Activated T-helper 17 cell treated with anti-CD3 and anti-CD28 coated beads, Interleukin-2, amount 50 U/mL, for 72 hours (primary cell): ENCODE data around the gene ENOSF1. TPM values are rescaled to one million over a fixed set of nuclear protein-coding genes. Genes with fewer than 3 reads are reported as not detected.

Experiments used
- ATAC-seq: fragments of 150-1000 bp; cut with Tn5 transposase; replicated peaks from 2 replicates; pipeline ENCODE4 v1.10.0; 2021; ENCODE audit warnings: mild to moderate bottlenecking, moderate library complexity
- H3K27ac Mint-ChIP-seq: one replicate; pipeline ENCODE4 v1.8.0; 2022; ENCODE audit warnings: mixed read lengths
- H3K27me3 Mint-ChIP-seq: one replicate; pipeline ENCODE4 v1.8.0; 2022; ENCODE audit warnings: mixed read lengths
- H3K36me3 Mint-ChIP-seq: one replicate; pipeline ENCODE4 v1.8.0; 2022; ENCODE audit warnings: low read depth, mild to moderate bottlenecking, mixed read lengths
- H3K4me1 Mint-ChIP-seq: one replicate; pipeline ENCODE4 v1.8.0; 2022; ENCODE audit warnings: mixed read lengths
- H3K4me3 Mint-ChIP-seq: one replicate; pipeline ENCODE4 v1.8.0; 2022; ENCODE audit warnings: mild to moderate bottlenecking, mixed read lengths
- H3K9me3 Mint-ChIP-seq: one replicate; pipeline ENCODE4 v1.8.0; 2022; ENCODE audit warnings: mixed read lengths
- total RNA-seq, 2 donors: library from RNA; stranded (reverse); gene quantifications; one replicate each; pipeline ENCODE4 v1.2.3, GENCODE V29; 2022

ENOSF1 gene
- total RNA-seq, 2 donors from 2014 or later: 61.6 to 89.8 TPM

DNA sequence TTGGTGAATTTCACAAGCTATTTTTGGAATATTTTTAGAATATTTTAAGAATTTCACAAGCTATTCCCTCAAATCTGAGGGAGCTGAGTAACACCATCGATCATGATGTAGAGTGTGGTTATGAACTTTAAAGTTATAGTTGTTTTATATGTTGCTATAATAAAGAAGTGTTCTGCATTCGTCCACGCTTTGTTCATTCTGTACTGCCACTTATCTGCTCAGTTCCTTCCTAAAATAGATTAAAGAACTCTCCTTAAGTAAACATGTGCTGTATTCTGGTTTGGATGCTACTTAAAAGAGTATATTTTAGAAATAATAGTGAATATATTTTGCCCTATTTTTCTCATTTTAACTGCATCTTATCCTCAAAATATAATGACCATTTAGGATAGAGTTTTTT is 39.1 kb downstream of the ENOSF1 start:
- Mint-ChIP-seq H3K27me3 (no peaks in the 10 kb centered on the region), H3K4me1 (peaks cover 5% of the 10 kb centered on the region), H3K27ac (no peak overlapping the region), H3K4me3 (no peak overlapping the region), H3K36me3 (peaks cover 99% of the 10 kb centered on the region), H3K9me3 (no peaks in the 10 kb centered on the region)
- no peak for ATAC-seq

DNA sequence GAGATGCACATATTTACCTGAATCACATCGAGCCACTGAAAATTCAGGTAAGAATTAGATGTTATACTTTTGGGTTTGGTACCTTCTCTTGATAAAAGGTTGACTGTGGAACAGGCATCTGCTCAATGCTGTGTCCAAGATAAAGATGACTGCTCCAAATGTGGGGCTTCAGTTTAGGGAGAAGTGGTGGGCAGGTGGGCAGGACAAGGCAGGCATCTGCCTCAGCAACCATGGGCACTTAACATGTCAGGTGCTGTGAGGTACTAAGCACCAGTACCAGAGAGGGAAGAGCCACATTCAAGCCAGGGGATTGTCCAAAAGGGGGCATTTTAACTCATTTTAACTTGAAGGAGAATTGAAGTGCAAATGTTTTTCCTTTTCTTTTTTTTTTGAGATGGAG is 41.0 kb downstream of the ENOSF1 start:
- H3K36me3 Mint-ChIP-seq: peaks cover 94% of the 10 kb centered on the region

DNA sequence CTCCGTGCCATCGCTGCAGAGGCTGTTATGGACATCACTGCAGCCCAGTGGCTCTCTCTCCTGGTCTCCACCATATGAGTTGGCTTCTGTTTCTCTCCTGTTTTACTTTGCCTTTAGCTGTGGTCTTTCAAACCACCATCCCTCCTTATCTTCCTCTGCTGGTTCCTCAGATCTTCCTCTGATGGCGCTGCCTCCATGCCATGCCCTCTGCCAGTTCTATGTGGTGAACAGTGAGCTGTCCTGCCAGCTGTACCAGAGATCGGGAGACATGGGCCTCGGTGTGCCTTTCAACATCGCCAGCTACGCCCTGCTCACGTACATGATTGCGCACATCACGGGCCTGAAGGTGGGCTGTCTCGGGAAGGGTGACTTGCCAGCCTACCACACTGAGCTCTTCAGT is 41.9 kb downstream of the ENOSF1 start:
- H3K27ac Mint-ChIP-seq: no peak overlapping the region
- ATAC-seq: no peak
- peaks cover 91% of the 10 kb centered on the region for H3K36me3 Mint-ChIP-seq
- no peaks in the 10 kb centered on the region for H3K4me1 Mint-ChIP-seq
- H3K27me3 Mint-ChIP-seq: no peaks in the 10 kb centered on the region
- no peak overlapping the region for H3K4me3 Mint-ChIP-seq
- H3K9me3 Mint-ChIP-seq: no peaks in the 10 kb centered on the region

More for the DNA sequence above, 41.0 kb downstream of the ENOSF1 start:
- no peaks in the 10 kb centered on the region for H3K27me3 Mint-ChIP-seq
- H3K4me1 Mint-ChIP-seq: no peaks in the 10 kb centered on the region
- peak overlapping the region; percentile 38 for H3K27ac Mint-ChIP-seq
- no peak overlapping the region for H3K4me3 Mint-ChIP-seq
- ATAC-seq: no peak
- H3K9me3 Mint-ChIP-seq: no peaks in the 10 kb centered on the region

GRCh38 chr18:669077-669476 is 43.4 kb downstream of the ENOSF1 start:
- Mint-ChIP-seq H3K4me1 (no peaks in the 10 kb centered on the region), H3K27ac (no peak overlapping the region), H3K4me3 (no peak overlapping the region), H3K9me3 (no peaks in the 10 kb centered on the region), H3K36me3 (peaks cover 78% of the 10 kb centered on the region), H3K27me3 (no peaks in the 10 kb centered on the region)
- no peak for ATAC-seq

DNA sequence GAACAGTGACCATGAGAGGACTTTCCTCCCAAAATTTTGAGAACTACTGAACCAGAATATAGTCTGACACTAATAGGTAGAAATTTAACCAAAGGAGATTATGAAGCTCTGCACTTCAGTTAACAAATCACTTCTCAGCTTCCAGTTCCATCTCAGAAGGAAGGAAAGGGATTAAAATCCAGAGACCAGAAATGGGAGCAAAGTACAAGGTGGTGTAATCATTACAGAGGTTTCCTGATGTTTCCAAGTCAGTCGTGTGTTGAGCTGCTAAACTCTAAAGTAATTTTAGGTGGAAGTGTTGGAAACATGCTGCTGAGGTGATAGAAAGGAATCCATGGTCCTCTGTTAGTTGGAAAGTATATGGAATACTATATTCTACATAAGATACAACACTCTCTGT is 44.2 kb downstream of the ENOSF1 start:
- H3K4me3 Mint-ChIP-seq: no peak overlapping the region
- H3K4me1 Mint-ChIP-seq: no peaks in the 10 kb centered on the region
- no peak for ATAC-seq
- no peak overlapping the region for H3K27ac Mint-ChIP-seq
- no peaks in the 10 kb centered on the region for H3K9me3 Mint-ChIP-seq
- no peaks in the 10 kb centered on the region for H3K27me3 Mint-ChIP-seq
- peaks cover 70% of the 10 kb centered on the region for H3K36me3 Mint-ChIP-seq

- Mint-ChIP-seq H3K4me3 (no peak overlapping the region), H3K36me3 (peaks cover 62% of the 10 kb centered on the region), H3K27me3 (no peaks in the 10 kb centered on the region), H3K4me1 (no peaks in the 10 kb centered on the region), H3K9me3 (no peaks in the 10 kb centered on the region), H3K27ac (no peak overlapping the region)
- ATAC-seq: no peak
Observed at GRCh38 chr18:666628-667027, 45.8 kb downstream of the ENOSF1 start.

DNA sequence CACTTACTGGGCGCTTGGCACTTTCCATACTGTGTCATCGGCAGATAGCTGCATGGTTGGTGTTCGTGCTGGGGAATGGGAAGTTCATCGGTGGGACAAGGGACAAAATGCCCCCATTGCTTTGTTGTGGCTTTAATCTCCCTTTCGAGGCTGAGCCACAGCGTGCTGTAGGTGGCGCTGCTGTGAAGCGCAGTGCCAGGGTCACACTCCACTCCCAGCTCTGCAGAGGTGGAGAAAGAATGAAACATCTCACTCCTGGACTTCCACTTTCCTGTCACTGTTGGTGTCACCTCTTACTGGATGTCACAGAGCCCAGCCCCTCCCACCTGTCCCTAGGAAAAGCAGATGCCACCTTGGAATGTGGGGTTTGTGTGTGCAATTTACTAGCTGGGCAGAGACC is 46.3 kb downstream of the ENOSF1 start:
- H3K4me1 Mint-ChIP-seq: peaks cover 4% of the 10 kb centered on the region
- no peaks in the 10 kb centered on the region for H3K27me3 Mint-ChIP-seq
- peaks cover 4% of the 10 kb centered on the region for H3K9me3 Mint-ChIP-seq
- H3K4me3 Mint-ChIP-seq: no peak overlapping the region
- H3K36me3 Mint-ChIP-seq: peaks cover 62% of the 10 kb centered on the region
- H3K27ac Mint-ChIP-seq: no peak overlapping the region
- peak; percentile 34 for ATAC-seq

DNA sequence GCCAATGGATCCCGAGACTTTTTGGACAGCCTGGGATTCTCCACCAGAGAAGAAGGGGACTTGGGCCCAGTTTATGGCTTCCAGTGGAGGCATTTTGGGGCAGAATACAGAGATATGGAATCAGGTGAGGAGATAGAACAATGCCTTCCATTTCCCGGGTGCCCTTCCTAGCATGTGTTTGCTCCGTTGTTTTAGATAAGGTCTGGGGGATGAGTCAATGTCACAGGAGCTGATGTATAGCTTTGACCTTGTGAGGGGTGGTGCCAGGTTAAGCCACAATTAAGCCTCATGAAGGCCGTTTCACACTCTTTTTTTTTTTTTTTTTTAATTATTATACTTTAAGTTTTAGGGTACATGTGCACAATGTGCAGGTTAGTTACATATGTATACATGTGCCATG is 50.2 kb downstream of the ENOSF1 start:
- H3K27me3 Mint-ChIP-seq: no peaks in the 10 kb centered on the region
- no peak overlapping the region for H3K27ac Mint-ChIP-seq
- H3K4me3 Mint-ChIP-seq: no peak overlapping the region
- ATAC-seq: no peak
- peaks cover 5% of the 10 kb centered on the region for H3K9me3 Mint-ChIP-seq
- peaks cover 5% of the 10 kb centered on the region for H3K4me1 Mint-ChIP-seq
- H3K36me3 Mint-ChIP-seq: peaks cover 56% of the 10 kb centered on the region

DNA sequence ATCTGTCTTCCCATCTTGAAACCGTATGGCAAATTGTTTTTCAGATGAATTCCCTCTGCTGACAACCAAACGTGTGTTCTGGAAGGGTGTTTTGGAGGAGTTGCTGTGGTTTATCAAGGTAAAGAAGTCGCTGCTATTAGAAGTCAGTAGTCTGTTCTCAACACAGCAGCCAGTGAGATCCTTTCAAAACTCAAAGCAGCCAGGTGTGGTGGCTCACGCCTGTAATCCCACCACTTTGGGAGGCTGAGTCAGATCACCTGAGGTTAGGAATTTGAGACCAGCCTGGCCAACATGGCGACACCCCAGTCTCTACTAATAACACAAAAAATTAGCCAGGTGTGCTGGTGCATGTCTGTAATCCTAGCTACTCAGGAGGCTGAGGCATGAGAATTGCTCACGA is 52.8 kb downstream of the ENOSF1 start:
- H3K4me1 Mint-ChIP-seq: peaks cover 5% of the 10 kb centered on the region
- peaks cover 44% of the 10 kb centered on the region for H3K36me3 Mint-ChIP-seq
- peaks cover 10% of the 10 kb centered on the region for H3K27me3 Mint-ChIP-seq
- peak overlapping the region; percentile 86 for H3K4me3 Mint-ChIP-seq
- H3K9me3 Mint-ChIP-seq: peaks cover 5% of the 10 kb centered on the region
- H3K27ac Mint-ChIP-seq: peak overlapping the region; percentile 79
- ATAC-seq: no peak

DNA sequence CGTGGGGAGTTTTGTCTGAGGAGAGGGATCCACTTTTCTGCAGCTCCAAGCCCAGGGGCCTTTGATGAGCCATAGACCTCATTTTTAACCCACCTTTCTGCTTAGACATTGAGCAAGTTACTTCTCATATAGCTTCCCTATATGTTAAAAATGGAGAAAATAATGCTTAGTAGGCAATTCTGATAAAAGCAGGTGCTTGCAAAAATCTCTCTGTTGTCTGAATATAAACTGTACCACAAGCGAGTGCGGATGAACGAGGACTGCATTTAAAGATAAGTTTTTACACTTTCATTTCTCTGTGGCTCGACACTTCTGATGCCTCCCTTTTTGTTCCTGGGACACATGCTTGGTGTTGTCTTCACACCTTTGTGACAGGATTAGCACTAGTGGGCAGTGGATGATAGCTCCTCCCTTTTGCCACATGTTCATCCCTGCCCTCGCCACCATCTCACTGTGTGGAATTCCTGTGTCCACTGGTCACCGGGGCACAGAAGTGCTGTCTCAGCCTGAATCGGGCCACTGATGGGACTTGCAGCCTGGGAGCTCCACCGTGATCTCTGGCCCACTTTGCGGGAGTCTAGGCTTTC is 53.4 kb downstream of the ENOSF1 start:
- peaks cover 5% of the 10 kb centered on the region for H3K4me1 Mint-ChIP-seq
- peak overlapping the region; percentile 79 for H3K27ac Mint-ChIP-seq
- H3K4me3 Mint-ChIP-seq: peak overlapping the region; percentile 86
- no peak for ATAC-seq
- peaks cover 11% of the 10 kb centered on the region for H3K27me3 Mint-ChIP-seq
- H3K36me3 Mint-ChIP-seq: peaks cover 44% of the 10 kb centered on the region
- peaks cover 5% of the 10 kb centered on the region for H3K9me3 Mint-ChIP-seq

GRCh38 chr18:658001-658946 is 54.2 kb downstream of the ENOSF1 start:
- H3K4me1 Mint-ChIP-seq: peaks cover 5% of the 10 kb centered on the region
- peak overlapping the region; percentile 86 for H3K4me3 Mint-ChIP-seq
- H3K27ac Mint-ChIP-seq: peak overlapping the region; percentile 79
- H3K27me3 Mint-ChIP-seq: peaks cover 16% of the 10 kb centered on the region
- ATAC-seq: peak; percentile 78
- H3K9me3 Mint-ChIP-seq: peaks cover 5% of the 10 kb centered on the region
- peaks cover 44% of the 10 kb centered on the region for H3K36me3 Mint-ChIP-seq

DNA sequence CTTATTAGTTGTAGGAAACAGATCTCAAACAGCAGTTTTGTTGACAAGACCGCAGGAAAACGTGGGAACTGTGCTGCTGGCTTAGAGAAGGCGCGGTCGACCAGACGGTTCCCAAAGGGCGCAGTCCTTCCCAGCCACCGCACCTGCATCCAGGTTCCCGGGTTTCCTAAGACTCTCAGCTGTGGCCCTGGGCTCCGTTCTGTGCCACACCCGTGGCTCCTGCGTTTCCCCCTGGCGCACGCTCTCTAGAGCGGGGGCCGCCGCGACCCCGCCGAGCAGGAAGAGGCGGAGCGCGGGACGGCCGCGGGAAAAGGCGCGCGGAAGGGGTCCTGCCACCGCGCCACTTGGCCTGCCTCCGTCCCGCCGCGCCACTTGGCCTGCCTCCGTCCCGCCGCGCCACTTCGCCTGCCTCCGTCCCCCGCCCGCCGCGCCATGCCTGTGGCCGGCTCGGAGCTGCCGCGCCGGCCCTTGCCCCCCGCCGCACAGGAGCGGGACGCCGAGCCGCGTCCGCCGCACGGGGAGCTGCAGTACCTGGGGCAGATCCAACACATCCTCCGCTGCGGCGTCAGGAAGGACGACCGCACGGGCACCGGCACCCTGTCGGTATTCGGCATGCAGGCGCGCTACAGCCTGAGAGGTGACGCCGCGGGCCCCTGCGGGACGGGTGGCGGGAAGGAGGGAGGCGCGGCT is 55.0 kb downstream of the ENOSF1 start, which contains the start of gene TYMS:
Gene TYMS (plus strand): TSS at position 343 of the 690 bp plus-strand sequence. CDS start 90 bp downstream, at position 433.
- peaks cover 44% of the 10 kb centered on the region for H3K36me3 Mint-ChIP-seq
- peaks cover 5% of the 10 kb centered on the region for H3K9me3 Mint-ChIP-seq
- ATAC-seq: peak; percentile 55
- H3K27me3 Mint-ChIP-seq: peaks cover 16% of the 10 kb centered on the region
- peak within 1 kb of the TSS; percentile 86 for H3K4me3 Mint-ChIP-seq
- H3K4me1 Mint-ChIP-seq: peaks cover 5% of the 10 kb centered on the region
- H3K27ac Mint-ChIP-seq: peak within 1 kb of the TSS; percentile 79

GRCh38 chr18:655445-655844 is 57.0 kb downstream of the ENOSF1 start:
- Mint-ChIP-seq H3K27ac (no peak overlapping the region), H3K36me3 (peaks cover 25% of the 10 kb centered on the region), H3K9me3 (no peaks in the 10 kb centered on the region), H3K4me1 (peaks cover 2% of the 10 kb centered on the region), H3K4me3 (peak overlapping the region; percentile 86), H3K27me3 (peaks cover 16% of the 10 kb centered on the region)
- ATAC-seq: no peak

DNA sequence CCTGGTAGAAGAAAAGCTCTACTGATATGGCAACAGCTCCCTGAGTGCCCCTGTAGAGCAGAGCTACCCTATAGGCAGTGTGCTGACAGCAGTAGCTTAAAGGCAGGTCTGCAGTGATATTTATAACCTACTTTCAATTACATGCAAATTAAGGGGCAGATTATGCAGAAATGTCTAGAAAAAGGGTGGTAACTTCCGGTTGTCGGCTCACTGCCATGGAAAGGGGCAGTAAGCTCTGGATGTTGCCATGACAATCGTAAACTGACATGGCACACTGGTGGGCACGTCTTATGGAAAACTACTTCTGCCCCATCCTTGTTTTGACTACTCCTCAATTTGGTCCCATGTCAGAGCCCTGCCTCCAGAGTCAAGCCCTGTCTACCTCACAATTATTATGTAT is 57.8 kb downstream of the ENOSF1 start:
- H3K36me3 Mint-ChIP-seq: peaks cover 16% of the 10 kb centered on the region
- H3K27ac Mint-ChIP-seq: no peak overlapping the region
- H3K27me3 Mint-ChIP-seq: peaks cover 16% of the 10 kb centered on the region
- no peak overlapping the region for H3K4me3 Mint-ChIP-seq
- H3K9me3 Mint-ChIP-seq: no peaks in the 10 kb centered on the region
- H3K4me1 Mint-ChIP-seq: peaks cover 5% of the 10 kb centered on the region
- ATAC-seq: no peak
